Amygdala (tissue), 56 donors: ENCODE results near the gene PRR5.
"Not testable (repeated sequence)": the region's sequence is repeated elsewhere in the genome, so short reads cannot be mapped to it uniquely, and the experiment has no call there.

Source experiments
- DNase-seq, 56 donors: peaks; one replicate each; lab custom pipeline; 2025; lab: John Stamatoyannopoulos, UW

Gene PRR5

DNA sequence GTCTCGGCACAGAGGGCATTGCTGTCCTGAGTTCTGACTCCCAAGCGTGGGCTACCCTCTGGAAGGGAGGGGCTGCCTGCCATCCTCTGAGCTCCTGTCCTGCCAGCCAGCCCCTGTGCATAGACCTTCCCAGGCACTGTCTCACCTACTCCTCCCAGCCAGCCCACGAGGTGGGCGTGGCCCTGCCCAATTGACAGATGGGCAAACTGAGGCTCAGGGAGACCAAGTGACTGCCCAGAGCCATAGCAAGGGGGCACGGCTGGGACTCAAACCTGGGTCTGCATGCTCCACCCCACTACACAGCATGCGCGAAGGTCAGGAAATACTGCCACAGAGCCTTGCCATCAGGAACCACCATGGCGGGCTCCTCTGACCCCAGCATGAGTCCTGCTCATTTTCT lies 29.4 kb upstream of the PRR5 start:
- no peak for DNase-seq

GRCh38 chr22:44673406-44673805 lies 28.6 kb upstream of the PRR5 start:
- DNase-seq = no peak

DNA sequence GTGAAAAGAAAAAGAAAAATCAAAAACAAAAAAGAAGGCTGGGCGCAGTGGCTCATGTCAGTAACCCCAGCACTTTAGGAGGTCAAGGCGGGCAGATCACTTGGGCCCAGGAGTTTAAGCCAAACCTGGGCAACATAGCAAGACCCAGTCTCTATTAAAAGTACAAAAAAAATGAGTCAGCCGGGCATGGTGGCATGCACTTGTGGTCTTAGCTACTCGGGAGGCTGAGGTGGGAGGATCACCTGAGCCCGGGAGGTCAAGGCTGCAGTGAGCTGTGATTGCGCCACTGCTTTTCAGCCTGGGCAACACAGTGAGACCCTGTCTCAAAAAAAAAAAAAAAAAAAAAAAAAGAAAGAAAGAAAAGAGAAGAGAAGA lies 26.0 kb upstream of the PRR5 start:
- DNase-seq = not testable (repeated sequence)

DNA sequence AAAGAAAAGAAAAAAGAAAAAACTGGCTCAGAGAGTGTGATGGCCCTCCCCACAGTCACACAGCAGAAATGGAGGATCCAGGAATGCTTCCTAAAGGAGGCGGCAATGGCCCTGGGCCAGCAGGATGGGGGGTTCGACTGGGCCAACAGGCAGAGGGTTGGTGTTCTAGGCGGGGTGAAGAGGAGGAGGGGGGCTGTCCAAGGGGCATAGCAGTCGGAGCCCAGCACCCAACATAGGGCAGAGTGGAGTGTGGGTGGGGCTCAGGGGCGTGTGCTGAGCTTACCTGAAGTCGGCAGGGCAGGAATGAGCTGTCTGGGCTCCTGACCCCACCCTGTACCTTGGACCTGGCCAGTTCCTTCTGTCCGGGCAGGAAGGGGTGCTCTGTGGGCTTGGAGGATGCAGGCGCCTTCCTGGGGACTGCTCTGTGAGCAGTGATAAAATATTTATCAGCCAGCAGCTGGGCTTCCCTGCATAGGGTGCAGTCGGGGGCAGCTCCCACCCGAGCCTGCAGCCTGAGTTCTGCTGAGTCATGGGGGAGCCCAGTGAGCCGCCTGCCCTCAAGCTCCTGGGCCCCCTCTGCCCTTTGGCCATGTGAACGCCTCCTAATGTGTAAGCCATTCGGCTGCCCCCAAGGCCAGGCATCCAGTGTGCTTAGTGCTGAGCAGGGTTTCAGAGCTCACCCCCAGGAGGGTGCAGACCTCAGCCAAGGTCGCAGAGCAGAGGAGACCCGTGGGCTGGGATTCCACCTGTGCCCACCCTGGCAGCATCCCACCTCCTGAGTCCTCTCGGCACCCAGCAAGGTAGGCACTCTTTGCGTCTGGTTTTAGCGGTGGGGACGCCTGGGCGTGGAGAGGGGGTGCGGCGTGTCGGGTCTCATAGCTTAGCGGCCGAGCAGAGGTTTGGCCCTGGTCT lies 25.3 kb upstream of the PRR5 start:
- no peak for DNase-seq

GRCh38 chr22:44677353-44677840 lies 24.6 kb upstream of the PRR5 start:
- DNase-seq = no peak

DNA sequence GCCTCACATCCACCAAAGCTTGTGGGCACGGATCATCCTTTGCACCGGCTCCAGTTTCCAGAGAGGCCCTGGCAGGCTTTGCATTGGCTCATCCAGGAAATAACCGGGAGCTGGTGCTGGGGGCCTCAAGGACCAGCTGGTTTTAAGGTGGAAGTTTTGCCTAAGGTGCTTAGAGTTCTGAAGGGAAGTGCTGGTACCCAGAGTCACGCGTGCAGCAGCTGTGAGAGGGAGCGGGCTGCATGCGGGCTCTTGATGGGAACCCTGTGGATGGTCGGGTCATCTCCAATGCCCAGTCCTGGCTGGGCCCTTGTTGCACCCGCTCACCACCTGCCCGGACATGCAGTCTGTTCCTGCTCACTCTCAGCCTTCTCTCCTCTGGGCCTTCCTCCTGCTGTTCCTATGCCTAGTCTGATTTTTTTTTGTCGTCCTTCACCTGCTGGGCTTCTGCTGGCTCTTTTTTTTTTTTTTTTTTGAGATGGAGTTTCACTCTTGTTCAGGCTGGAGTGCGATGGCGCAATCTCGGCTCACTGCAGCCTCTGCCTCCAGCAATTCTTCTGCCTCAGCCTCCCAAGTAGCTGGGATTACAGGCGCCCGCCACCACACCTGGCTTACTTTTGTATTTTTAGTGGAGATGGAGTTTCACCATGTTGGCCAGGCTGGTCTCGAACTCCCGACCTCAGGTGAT lies 24.0 kb upstream of the PRR5 start:
- DNase-seq = no peak

DNA sequence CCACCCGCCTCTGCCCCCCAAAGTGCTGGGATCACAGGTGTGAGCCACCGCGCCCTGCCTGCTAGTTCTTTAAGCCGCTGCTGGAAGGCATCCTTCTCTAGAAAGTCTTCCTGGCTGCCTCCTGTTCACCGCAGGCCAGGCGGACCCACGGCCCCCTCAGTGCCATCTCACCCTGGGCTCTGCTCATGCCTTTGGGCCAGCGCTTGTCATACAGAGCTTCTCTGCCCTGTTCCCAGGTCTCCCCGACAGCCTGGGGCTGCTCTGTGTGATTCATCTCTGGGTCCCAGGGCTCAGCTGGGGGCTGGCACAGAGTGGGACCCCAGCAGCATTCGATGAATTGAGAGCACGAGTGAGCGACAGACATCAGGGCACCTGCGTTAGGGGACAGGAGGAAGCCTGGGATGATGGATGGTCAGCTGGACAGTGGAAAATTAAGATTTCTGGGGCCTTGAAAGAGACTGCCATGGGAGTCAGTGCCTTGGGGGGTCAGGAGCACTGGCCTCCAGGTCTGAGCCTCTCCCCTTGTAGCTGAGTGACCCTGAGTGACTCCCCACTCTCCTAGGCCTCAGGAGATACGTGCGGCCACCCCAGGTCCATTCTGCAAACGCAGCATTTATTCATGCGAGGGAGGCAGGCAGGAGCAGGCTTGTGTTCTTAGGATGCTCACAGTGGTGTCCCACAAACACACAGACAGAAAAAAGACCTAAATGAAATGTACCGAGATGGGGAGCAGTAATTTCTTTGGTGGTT lies 23.3 kb upstream of the PRR5 start:
- DNase-seq = no peak

DNA sequence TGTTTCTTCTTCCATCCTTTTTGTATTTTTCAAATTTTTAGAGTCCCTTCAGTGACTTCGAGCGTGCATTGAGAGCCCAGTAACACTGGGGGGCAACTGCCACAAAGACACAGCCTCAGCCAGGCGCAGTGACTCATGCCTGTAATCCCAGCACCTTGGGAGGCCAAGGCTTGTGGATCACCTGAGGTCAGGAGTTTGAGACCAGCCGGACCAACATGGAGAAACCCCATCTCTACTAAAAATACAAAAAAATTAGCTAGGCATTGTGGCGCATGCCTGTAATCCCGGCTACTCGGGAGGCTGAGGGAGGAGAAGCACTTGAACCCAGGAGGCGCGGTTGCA lies 22.7 kb upstream of the PRR5 start:
- not testable (repeated sequence) for DNase-seq

DNA sequence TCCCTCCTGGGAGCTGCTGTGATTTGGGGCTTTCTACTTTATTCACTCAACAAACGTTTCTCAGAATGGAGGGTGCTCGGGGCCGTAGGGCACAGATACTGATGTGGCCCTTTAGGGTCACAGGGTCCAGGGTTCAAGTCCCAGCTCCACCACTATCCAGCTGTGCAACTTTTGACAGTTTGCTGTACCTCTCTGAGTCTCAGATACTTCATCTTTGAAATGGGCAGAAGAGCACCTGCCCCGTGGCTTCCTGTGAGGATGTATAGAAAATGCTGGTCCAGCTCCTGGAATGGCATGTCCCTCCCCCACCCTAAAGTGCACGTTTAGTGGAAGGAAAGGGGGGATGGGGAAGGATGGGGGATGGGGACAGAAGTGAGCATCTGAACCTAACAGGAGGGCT lies 21.9 kb upstream of the PRR5 start:
- DNase-seq = no peak

GRCh38 chr22:44680481-44680894 lies 21.5 kb upstream of the PRR5 start:
- no peak for DNase-seq

DNA sequence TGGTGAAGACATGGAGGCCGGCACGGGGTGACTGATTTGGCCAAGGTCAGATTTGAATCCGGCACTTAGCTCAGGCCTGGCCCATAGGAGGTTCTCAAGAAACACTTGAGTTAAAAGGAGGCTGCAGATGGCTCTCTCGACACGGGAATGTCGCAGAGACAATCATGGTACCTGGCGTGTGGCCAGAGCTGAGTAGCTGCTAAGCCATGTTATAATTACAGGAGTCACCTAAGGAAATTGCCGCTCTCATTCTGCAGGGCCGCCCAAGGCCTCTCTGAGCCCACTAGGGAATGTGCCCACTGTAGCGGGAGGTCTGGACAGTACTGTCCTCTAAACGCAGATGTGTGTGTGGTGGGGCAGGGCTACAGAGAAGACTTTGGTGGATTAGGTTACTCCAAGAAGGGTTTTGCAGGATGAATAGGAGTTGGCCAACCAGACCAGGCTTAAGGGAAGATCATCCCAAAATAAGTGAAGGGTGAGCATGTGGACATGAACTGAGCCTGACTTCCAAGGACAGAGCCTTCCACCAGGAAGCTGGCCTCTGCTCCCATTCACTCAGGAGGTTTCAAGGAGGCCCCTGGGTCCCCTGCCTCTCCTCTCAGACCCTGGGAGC lies 19.3 kb upstream of the PRR5 start:
- no peak for DNase-seq

GRCh38 chr22:44683237-44683636 lies 18.8 kb upstream of the PRR5 start:
- no peak for DNase-seq

DNA sequence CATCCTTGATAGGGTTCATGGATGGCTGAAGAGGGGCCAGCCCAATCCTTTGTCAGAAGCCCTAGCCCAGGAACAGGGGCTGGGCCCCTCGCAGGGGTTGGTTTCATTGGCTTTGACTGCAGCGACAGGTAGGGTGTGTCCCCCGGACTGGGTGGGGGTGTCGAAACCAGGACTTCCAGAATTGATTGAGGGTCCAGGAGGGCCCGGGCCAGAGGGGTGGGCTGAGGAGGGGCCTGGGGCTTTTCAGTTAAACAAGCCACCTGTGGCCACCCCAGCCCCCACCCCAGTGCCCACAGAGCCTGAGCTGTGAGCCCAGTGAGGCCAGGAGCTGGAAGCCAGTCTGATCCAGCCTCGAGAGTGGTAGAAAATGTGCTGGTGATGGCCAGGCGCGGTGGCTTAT lies 18.1 kb upstream of the PRR5 start:
- no peak for DNase-seq

- peak in 38 of 56 donors; percentile 4 to 72 (median 34) for DNase-seq
These were observed 17.3 kb upstream of the PRR5 start for GRCh38 chr22:44684506-44685383.

GRCh38 chr22:44685384-44686056 lies 16.5 kb upstream of the PRR5 start:
- DNase-seq = no peak

GRCh38 chr22:44686873-44687600 lies 15.0 kb upstream of the PRR5 start:
- no peak for DNase-seq

DNA sequence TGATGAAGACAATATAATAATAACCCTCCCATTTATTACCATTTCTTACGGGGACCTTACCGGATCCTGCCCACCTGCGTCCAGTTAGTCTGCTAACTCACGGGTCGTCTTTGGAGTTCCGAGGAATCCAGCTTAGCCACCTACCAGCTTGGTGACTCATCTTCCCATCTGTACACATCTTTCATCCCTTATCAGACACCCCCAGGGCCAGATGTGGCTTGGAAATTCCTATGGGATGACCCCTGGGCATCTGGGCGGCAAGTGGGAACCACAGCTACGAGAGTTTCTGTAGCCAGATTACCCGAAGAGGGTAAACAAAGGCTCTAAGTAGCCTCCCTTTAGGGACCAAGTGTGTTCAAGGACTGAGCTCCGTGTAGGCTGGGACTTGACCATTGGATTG lies 12.8 kb upstream of the PRR5 start:
- no peak for DNase-seq

DNA sequence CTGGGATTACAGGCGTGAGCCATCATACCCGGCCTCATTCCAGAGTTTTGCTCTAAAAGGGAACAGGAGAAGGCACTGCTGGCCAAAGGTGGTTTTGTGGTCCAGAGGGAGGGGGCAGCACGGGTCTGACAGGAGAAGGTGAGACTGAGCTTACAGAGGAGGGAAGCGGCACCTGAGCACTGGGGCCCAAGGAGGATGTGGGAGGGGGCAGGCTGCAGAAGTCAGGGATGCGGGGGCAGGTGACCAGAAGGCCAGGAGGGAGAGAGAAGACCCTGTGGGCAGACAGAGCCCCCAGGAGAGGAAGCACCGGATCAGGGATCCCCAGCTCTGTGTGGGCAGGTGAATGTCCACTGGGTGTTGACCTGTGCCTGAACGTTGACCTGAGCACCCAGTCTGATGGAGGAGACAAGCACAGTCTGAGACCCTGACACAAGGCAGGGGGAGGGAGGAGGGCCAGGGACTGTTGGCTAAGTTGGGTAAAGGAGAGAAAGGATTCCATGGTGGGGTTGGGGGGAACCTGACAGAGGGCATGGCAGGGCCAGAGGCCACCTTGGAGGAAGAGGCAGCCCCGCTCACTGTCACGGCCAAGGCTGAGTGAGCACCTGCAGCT lies 12.0 kb upstream of the PRR5 start:
- DNase-seq = no peak
